Trophoblast cell (in vitro differentiated cells and primary cell): ENCODE measurements around the gene IP6K1.

Experiments
- DNase-seq, 2 donors: peaks; one replicate each; pipeline ENCODE4 v3.0.0-alpha.2; 2016
- H2AFZ ChIP-seq: 2 replicates; pipeline ENCODE4 v1.6.1; 2013; ENCODE audit warnings: low read length, moderate library complexity, mild to moderate bottlenecking; ENCODE audit not compliant: insufficient read depth, poor library complexity
- H2AK5ac ChIP-seq: 2 replicates; pipeline ENCODE4 v1.6.1; 2013; ENCODE audit warnings: mild to moderate bottlenecking, low read length
- H2BK120ac ChIP-seq: 2 replicates; pipeline ENCODE4 v1.6.1; 2013; ENCODE audit warnings: low read length, mild to moderate bottlenecking, moderate library complexity; ENCODE audit not compliant: insufficient read depth, poor library complexity
- H2BK12ac ChIP-seq: 2 replicates; pipeline ENCODE4 v1.6.1; 2013; ENCODE audit warnings: mild to moderate bottlenecking, low read length, moderate library complexity
- H2BK5ac ChIP-seq: 2 replicates; pipeline ENCODE4 v1.6.1; 2013; ENCODE audit warnings: low read length, low read depth, moderate library complexity, mild to moderate bottlenecking; ENCODE audit not compliant: poor library complexity
- H3K14ac ChIP-seq: 2 replicates; pipeline ENCODE4 v1.6.1; 2013; ENCODE audit warnings: mild to moderate bottlenecking, low read length
- H3K18ac ChIP-seq: 2 replicates; pipeline ENCODE4 v1.6.1; 2013; ENCODE audit warnings: mild to moderate bottlenecking, low read length
- H3K23ac ChIP-seq: 2 replicates; pipeline ENCODE4 v1.6.1; 2013; ENCODE audit warnings: low read length
- H3K27ac ChIP-seq: 2 replicates; pipeline ENCODE4 v1.5.1; 2013; ENCODE audit warnings: low read depth, mild to moderate bottlenecking, inconsistent platforms, low read length, moderate library complexity
- H3K27me3 ChIP-seq: 2 replicates; pipeline ENCODE4 v1.6.1; 2013; ENCODE audit warnings: inconsistent platforms, mild to moderate bottlenecking, low read length, moderate library complexity; ENCODE audit not compliant: insufficient read depth
- H3K36me3 ChIP-seq, 2 experiments: 1 replicate in 1 of 2; 2 replicates in 1 of 2; pipeline ENCODE4 v1.6.1; 2013; ENCODE audit warnings: low read length in 2 of 2, mild to moderate bottlenecking in 2 of 2, moderate library complexity in 1 of 2; ENCODE audit not compliant: insufficient read depth in 2 of 2, control insufficient read depth in 1 of 2
- H3K4ac ChIP-seq: 2 replicates; pipeline ENCODE4 v1.6.1; 2013; ENCODE audit warnings: low read depth, mild to moderate bottlenecking, low read length, moderate library complexity
- H3K4me1 ChIP-seq, 2 experiments: 1 replicate in 1 of 2; 2 replicates in 1 of 2; pipeline ENCODE4 v1.6.1; 2013; ENCODE audit warnings: low read length in 2 of 2, mild to moderate bottlenecking in 2 of 2, moderate library complexity in 1 of 2; ENCODE audit not compliant: insufficient read depth in 2 of 2, control insufficient read depth in 1 of 2
- H3K4me2 ChIP-seq: 2 replicates; pipeline ENCODE4 v1.6.1; 2013; ENCODE audit warnings: inconsistent platforms, mild to moderate bottlenecking, low read length, moderate library complexity
- H3K4me3 ChIP-seq: 2 replicates; pipeline ENCODE4 v1.5.1; 2013; ENCODE audit warnings: mild to moderate bottlenecking, low read depth, low read length, inconsistent platforms
- H3K79me1 ChIP-seq: one replicate; pipeline ENCODE4 v1.6.1; 2013; ENCODE audit warnings: low read length
- H3K79me2 ChIP-seq: 2 replicates; pipeline ENCODE4 v1.6.1; 2013; ENCODE audit warnings: low read length, mild to moderate bottlenecking; ENCODE audit not compliant: control insufficient read depth, insufficient read depth, poor library complexity
- H3K9ac ChIP-seq: 2 replicates; pipeline ENCODE4 v1.6.1; 2013; ENCODE audit warnings: mild to moderate bottlenecking, low read length
- H3K9me3 ChIP-seq: 2 replicates; pipeline ENCODE4 v1.6.1; 2013; ENCODE audit warnings: low read depth, mild to moderate bottlenecking, control low read depth, inconsistent platforms, low read length; ENCODE audit not compliant: insufficient read depth
- H4K12ac ChIP-seq: 2 replicates; pipeline ENCODE4 v1.6.1; 2013; ENCODE audit warnings: low read depth, mild to moderate bottlenecking, low read length, moderate library complexity
- H4K8ac ChIP-seq: 2 replicates; pipeline ENCODE4 v1.6.1; 2013; ENCODE audit warnings: low read depth, mild to moderate bottlenecking, low read length, moderate library complexity
- H4K91ac ChIP-seq: one replicate; pipeline ENCODE4 v1.6.1; 2013; ENCODE audit warnings: low read depth, mild to moderate bottlenecking, low read length, moderate library complexity
- WGBS: extraction: QIAGEN DNeasy Blood & Tissue Kit; methylation state at CpG from one replicate; pipeline ENCODE4 v1.1.7; 2013; ENCODE audit warnings: missing lambda C conversion rate; ENCODE audit not compliant: insufficient read length, insufficient coverage; ENCODE audit errors: extremely low coverage; 5-methylcytosine and 5-hydroxymethylcytosine counted together

IP6K1 gene

GRCh38 chr3:49740427-49740826 is 45.9 kb downstream of the IP6K1 start:
- no peak overlapping the region for H3K23ac ChIP-seq

GRCh38 chr3:49738067-49738713 is 48.2 kb downstream of the IP6K1 start:
- Histone ChIP-seq H3K4ac (no peak overlapping the region), H3K23ac (no peak overlapping the region), H4K91ac (no peak overlapping the region), H2BK5ac (no peak overlapping the region), H2AFZ (no peak overlapping the region), H2BK12ac (no peak overlapping the region), H3K9me3 (no peaks in the 10 kb centered on the region), H3K4me2 (no peak overlapping the region), H3K79me2 (no peaks in the 10 kb centered on the region), H3K27me3 (no peaks in the 10 kb centered on the region), H3K14ac (no peak overlapping the region), H3K36me3 (peaks cover 17 to 34% of the 10 kb centered on the region in 2 experiments), H3K4me3 (no peak overlapping the region), H4K8ac (no peak overlapping the region), H3K18ac (no peak overlapping the region), H2AK5ac (no peak overlapping the region), H3K27ac (no peak overlapping the region), H4K12ac (no peak overlapping the region), H3K4me1 (no peaks in the 10 kb centered on the region), H2BK120ac (no peak overlapping the region), H3K9ac (no peak overlapping the region), H3K79me1 (no peaks in the 10 kb centered on the region)
- DNase-seq = no peak
- WGBS = no CpG with 5 or more reads among the region's 11 CpGs

More at GRCh38 chr3:49740427-49740826, 45.9 kb downstream of the IP6K1 start:
- no peak overlapping the region for H3K9ac ChIP-seq
- no peak for DNase-seq
- no peak overlapping the region for H4K8ac ChIP-seq
- no peak overlapping the region for H2BK12ac ChIP-seq
- H2BK120ac ChIP-seq = no peak overlapping the region
- H4K12ac ChIP-seq = no peak overlapping the region
- H3K14ac ChIP-seq = no peak overlapping the region
- H3K4me2 ChIP-seq = no peak overlapping the region
- H3K9me3 ChIP-seq = no peaks in the 10 kb centered on the region
- peaks cover 8 to 20% of the 10 kb centered on the region in 2 experiments for H3K36me3 ChIP-seq
- no peaks in the 10 kb centered on the region for H3K4me1 ChIP-seq
- no peak overlapping the region for H2BK5ac ChIP-seq
- no peak overlapping the region for H2AK5ac ChIP-seq
- H3K4me3 ChIP-seq = no peak overlapping the region
- no peak overlapping the region for H4K91ac ChIP-seq
- no peak overlapping the region for H3K18ac ChIP-seq
- no peak overlapping the region for H3K27ac ChIP-seq
- H3K27me3 ChIP-seq = no peaks in the 10 kb centered on the region
- no peaks in the 10 kb centered on the region for H3K79me2 ChIP-seq
- no peaks in the 10 kb centered on the region for H3K79me1 ChIP-seq
- H2AFZ ChIP-seq = no peak overlapping the region
- no peak overlapping the region for H3K4ac ChIP-seq

GRCh38 chr3:49734752-49735151 is 51.6 kb downstream of the IP6K1 start:
- Histone ChIP-seq H2BK12ac (no peak overlapping the region), H3K27ac (no peak overlapping the region), H3K4me1 (no peaks in the 10 kb centered on the region), H3K79me2 (no peaks in the 10 kb centered on the region), H3K36me3 (peaks cover 30 to 47% of the 10 kb centered on the region in 2 experiments), H3K23ac (no peak overlapping the region), H2AFZ (no peak overlapping the region), H4K91ac (no peak overlapping the region), H3K27me3 (no peaks in the 10 kb centered on the region), H3K9ac (no peak overlapping the region), H3K4me2 (no peak overlapping the region), H3K79me1 (no peaks in the 10 kb centered on the region), H3K9me3 (no peaks in the 10 kb centered on the region), H3K18ac (no peak overlapping the region), H2BK5ac (no peak overlapping the region), H3K4ac (no peak overlapping the region), H2AK5ac (no peak overlapping the region), H4K8ac (no peak overlapping the region), H3K4me3 (no peak overlapping the region), H4K12ac (no peak overlapping the region), H3K14ac (no peak overlapping the region), H2BK120ac (no peak overlapping the region)
- no CpG with 5 or more reads among the region's 6 CpGs for WGBS
- DNase-seq = no peak

GRCh38 chr3:49733551-49733950 is 52.8 kb downstream of the IP6K1 start:
- WGBS = no CpG with 5 or more reads among the region's 1 CpG
- Histone ChIP-seq H3K4me1 (no peaks in the 10 kb centered on the region), H3K23ac (no peak overlapping the region), H3K4ac (no peak overlapping the region), H3K36me3 (peaks cover 30 to 45% of the 10 kb centered on the region in 2 experiments), H2BK12ac (no peak overlapping the region), H3K79me2 (no peaks in the 10 kb centered on the region), H3K14ac (no peak overlapping the region), H3K27me3 (no peaks in the 10 kb centered on the region), H3K27ac (no peak overlapping the region), H2AFZ (no peak overlapping the region), H2AK5ac (no peak overlapping the region), H3K18ac (no peak overlapping the region), H3K4me3 (no peak overlapping the region), H4K8ac (no peak overlapping the region), H2BK120ac (no peak overlapping the region), H3K9ac (no peak overlapping the region), H2BK5ac (no peak overlapping the region), H4K12ac (no peak overlapping the region), H3K9me3 (no peaks in the 10 kb centered on the region), H3K79me1 (no peaks in the 10 kb centered on the region), H4K91ac (no peak overlapping the region), H3K4me2 (no peak overlapping the region)
- DNase-seq = no peak
